ENCODE measurements around the gene SLC24A4.
A peak's percentile ranks its signal among the peaks of the same experiment; 100 is the strongest.

The SLC24A4 gene

DNA sequence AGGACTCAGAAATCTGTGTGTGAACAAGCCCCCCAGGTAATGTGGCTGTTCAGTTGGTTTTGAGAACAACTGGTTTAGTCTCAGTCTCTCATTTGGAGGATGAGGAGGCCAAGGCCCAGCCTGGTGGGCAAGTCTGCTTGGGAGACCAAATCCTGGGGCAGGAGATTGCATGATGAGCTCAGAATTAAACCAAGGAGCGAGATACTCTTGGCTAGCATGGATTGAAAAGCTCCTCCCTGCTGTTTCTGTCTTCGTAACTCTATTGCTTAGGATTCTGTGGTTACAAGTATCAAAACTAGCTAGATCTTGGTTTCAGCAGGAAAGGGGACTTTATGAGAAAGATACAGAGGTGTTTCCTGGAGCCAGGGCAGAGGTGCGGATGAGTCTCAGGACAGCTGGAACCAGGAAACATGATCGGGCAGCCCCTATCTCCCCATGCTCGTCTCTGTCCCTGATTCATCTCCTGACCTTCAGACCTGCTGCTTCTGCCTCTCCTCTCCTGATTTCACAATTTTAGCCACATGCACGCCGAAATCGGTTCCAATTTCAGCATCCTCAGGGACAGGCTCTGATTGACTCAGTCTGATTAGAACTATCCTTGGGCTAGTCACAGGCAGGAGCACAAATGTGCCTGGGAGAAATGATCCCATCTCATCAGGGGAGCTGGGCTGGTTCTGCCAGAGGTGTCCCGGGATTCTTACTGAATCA lies 150.4 kb downstream of the SLC24A4 start:
- TF ChIP-seq, protein P1, sequence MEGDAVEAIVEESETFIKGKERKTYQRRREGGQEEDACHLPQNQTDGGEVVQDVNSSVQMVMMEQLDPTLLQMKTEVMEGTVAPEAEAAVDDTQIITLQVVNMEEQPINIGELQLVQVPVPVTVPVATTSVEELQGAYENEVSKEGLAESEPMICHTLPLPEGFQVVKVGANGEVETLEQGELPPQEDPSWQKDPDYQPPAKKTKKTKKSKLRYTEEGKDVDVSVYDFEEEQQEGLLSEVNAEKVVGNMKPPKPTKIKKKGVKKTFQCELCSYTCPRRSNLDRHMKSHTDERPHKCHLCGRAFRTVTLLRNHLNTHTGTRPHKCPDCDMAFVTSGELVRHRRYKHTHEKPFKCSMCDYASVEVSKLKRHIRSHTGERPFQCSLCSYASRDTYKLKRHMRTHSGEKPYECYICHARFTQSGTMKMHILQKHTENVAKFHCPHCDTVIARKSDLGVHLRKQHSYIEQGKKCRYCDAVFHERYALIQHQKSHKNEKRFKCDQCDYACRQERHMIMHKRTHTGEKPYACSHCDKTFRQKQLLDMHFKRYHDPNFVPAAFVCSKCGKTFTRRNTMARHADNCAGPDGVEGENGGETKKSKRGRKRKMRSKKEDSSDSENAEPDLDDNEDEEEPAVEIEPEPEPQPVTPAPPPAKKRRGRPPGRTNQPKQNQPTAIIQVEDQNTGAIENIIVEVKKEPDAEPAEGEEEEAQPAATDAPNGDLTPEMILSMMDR (IDR thresholded peaks at IDR 0.05; ENCODE audit: low read depth, low read length), result no peak
- no peak overlapping the region for H3K4me3 ChIP-seq (replicated peaks in 1 of 2; ENCODE audit: low read depth in 2 of 2, low read length in 2 of 2)
- DNase-seq (ENCODE audit: low read depth in 2 of 2), result peak; percentile 38 to 75

DNA sequence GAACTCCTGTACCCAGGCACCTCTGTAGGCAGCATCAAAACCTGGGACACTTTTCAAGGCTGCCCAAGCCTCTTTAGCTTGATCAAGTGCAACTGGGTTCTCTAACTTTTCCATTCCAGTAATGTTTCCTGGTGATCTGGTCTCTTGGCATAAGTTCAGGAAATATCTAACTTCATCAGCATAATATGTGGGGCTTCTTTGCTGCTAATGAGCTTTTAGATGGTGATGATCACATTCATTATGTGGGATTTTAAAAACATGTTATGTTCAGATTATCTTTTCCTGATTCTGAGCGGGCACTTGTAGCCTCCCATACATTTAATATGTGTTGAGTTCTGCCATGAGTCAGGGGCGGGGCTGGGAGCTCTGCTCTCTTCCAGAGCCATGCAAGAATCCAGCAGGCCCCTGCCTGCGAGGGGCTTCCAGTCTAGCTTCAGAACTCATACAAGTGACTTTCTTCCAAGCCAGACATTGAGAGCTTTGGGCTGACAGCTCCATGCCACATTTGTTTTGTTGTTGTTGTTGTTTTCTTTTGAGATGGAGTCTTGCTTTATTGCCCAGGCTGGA lies 151.1 kb downstream of the SLC24A4 start:
- TF ChIP-seq, protein P1 (IDR thresholded peaks at IDR 0.05; ENCODE audit: low read depth, low read length), result no peak
- DNase-seq (ENCODE audit: low read depth in 2 of 2), result peak in 1 of 2 donors; percentile 34
- no peak overlapping the region for H3K4me3 ChIP-seq (replicated peaks in 1 of 2; ENCODE audit: low read depth in 2 of 2, low read length in 2 of 2)

DNA sequence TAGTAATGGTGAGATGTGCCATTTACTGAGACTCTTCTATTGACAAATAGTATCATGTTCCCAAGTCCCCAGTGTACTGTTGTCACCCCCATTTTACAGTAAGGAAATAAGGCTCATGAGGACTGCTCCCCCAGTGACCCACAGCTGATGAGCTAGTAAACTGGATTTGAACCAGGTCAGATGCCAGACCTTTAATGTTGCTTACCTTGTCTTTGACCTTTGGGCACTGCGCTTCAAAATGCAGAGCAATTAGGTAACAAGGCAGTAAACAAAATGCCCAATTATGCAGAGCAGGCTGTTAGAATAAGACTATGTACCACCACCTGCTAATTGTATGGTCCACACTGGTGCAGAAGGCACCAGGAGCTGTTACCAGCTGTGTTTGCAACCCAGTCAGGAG lies 152.1 kb downstream of the SLC24A4 start:
- no peak for DNase-seq (ENCODE audit: low read depth in 2 of 2)
- no peak overlapping the region for H3K4me3 ChIP-seq (replicated peaks in 1 of 2; ENCODE audit: low read depth in 2 of 2, low read length in 2 of 2)
- TF ChIP-seq, protein P1 (IDR thresholded peaks at IDR 0.05; ENCODE audit: low read depth, low read length), result no peak

DNA sequence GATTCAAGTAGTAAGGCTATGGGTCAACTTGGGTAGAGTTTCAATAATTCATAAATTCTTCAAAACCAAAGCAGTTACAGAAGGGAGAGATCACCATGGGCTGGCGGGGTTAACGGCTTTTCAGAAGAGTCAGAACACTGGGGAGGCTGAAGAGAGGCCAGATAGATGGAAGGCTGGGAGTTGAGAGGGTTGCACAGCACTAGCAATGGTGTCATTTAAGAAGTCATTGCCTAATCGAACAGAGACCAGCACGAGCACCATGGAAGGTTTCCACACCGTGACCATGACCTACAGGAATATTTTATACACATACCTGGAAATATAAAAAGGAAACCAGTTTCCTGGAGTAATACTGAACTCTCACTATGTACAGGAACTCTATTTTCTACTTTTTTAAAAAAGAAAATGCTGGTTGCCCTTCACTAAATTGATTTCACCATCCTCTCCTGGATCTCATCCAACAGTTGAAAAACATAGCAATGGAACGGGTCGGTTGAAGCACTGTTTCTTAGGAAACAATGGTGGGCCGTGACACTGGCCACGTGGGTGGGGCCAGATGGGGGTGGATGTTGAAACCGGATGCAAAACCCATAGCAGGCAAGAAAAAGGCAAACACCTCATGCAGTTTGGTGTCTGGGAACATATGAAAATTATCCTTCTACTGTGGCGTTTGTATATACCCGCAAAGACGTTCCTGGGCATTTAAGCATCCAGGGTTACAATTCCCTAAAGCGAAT lies 152.7 kb downstream of the SLC24A4 start:
- TF ChIP-seq, protein P1 (IDR thresholded peaks at IDR 0.05; ENCODE audit: low read depth, low read length), result no peak
- peak; percentile 90 to 92 for DNase-seq (ENCODE audit: low read depth in 2 of 2)
- no peak overlapping the region for H3K4me3 ChIP-seq (replicated peaks in 1 of 2; ENCODE audit: low read depth in 2 of 2, low read length in 2 of 2)

DNA sequence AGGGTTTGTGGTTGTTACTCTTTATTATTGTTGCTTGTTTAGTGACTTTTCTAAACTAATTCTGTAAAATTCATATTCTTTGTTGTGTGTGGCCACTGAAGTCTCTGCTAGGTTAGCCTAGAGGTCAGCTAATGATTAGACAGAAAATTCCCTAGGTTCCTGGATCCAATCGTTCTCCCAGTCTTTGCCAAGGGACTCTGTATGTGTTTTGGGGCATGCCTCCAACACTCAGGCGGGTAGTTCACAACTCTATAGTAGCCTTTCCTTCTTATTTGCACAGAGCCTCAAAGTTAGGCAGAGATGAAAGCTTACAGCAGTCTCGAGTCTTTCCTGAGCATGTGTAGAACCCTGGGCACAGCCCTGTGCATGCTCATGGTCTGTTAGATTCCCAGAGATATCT lies 157.9 kb downstream of the SLC24A4 start:
- TF ChIP-seq, protein P1 (IDR thresholded peaks at IDR 0.05; ENCODE audit: low read depth, low read length), result no peak
- H3K4me3 ChIP-seq (replicated peaks in 1 of 2; ENCODE audit: low read depth in 2 of 2, low read length in 2 of 2), result no peak overlapping the region
- DNase-seq (ENCODE audit: low read depth in 2 of 2), result no peak

DNA sequence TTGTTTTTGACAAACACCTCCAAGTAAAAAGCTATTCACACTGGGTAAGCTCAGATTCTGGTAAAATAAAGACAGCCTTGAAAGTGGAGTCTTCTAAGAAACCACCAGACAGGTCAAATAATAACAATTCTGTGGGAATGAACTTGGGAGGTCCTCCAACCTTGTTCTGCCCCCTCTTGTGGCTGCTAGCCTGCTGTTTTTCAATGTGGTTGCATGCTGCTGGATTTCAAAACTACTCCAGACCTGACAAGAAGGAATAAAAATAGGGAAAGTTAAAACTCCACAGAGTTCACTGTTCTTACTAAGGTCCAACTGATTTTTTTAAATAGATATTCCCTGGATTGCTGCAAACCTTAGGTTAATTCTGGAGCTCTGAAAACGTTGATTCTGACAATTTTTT lies 158.4 kb downstream of the SLC24A4 start:
- TF ChIP-seq, protein P1 (IDR thresholded peaks at IDR 0.05; ENCODE audit: low read depth, low read length), result peak; percentile 36
- peak; percentile 41 to 65 for DNase-seq (ENCODE audit: low read depth in 2 of 2)
- no peak overlapping the region for H3K4me3 ChIP-seq (replicated peaks in 1 of 2; ENCODE audit: low read depth in 2 of 2, low read length in 2 of 2)
